ENCODE results near the gene AP2B1.

The AP2B1 gene

DNA sequence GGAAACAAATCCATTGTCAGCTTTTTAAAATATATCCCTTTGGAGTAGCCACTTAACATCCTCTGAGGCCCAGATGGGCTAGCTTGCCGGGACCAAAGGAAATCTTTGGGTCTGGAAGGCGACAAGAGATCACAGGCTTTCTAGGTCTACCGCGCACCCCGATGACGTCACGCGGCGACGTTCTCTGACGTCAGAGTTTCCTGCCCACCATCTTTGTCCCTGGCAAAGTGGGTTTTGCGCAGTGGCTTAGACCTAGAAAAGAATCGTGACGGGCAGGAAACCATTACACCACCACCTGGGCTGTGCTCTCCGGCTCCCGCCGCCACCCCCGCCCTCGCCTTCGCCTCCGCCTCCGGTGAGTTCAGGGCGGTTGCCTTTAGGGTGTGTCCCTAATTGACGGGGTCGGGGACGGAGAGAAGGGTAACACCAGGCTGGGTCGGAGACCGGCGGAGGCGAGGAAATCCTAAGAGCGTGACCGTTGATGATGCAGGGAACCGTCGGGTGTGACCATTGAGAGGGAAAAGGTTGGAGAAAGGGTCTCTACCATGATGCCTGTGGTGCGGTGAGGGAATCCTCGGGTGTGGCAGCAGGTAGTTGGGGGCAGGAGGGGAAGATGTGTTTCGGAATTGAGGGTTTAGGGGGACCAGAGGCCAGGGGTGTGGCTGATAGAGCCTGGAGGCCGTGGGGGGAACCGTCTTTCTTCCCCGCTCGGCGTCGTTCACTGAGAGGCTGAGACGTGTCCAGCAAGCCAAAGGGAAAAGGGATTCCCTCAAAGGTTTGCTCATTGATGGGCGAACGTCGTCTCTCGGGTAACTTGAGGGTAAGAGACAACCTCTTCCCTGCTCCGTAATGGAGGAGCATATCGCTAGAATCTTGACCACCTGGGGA is at the start of gene AP2B1:
Gene AP2B1, plus strand, starts transcription at position 249 of the 888 bp plus-strand sequence. CDS start 6,709 bp downstream, outside the sequence.
- TF ChIP-seq, protein P1, sequence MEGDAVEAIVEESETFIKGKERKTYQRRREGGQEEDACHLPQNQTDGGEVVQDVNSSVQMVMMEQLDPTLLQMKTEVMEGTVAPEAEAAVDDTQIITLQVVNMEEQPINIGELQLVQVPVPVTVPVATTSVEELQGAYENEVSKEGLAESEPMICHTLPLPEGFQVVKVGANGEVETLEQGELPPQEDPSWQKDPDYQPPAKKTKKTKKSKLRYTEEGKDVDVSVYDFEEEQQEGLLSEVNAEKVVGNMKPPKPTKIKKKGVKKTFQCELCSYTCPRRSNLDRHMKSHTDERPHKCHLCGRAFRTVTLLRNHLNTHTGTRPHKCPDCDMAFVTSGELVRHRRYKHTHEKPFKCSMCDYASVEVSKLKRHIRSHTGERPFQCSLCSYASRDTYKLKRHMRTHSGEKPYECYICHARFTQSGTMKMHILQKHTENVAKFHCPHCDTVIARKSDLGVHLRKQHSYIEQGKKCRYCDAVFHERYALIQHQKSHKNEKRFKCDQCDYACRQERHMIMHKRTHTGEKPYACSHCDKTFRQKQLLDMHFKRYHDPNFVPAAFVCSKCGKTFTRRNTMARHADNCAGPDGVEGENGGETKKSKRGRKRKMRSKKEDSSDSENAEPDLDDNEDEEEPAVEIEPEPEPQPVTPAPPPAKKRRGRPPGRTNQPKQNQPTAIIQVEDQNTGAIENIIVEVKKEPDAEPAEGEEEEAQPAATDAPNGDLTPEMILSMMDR (conservative IDR thresholded peaks at IDR 0.05): no peak
- H3K27ac ChIP-seq: peak within 1 kb of the TSS; percentile 92

DNA sequence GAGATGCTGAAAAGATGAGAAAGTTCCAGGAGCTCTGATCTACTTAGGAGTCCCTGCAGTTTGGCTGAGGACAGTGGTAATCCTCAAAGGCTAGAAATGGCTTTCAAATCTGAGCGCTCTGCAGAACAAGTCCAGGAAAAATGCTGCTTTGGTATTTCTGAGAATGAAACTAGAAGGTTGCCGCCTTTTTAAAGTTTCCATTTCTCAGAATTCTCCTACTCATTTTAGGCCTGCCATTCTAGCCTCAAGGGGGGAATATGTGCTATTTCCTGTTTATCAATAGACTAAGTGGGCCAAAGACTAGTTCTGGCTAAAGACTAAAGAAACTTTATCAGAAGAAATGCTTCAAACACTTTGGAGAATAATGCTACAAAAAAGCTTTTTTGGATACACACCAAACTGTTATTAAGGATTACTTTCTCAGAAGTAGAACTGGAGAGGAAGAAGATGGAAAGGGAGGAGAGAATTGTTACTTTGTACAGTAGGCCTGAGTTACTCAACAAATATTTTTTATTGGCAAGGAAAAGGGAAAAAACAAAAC is 49.5 kb upstream of the AP2B1 start, which contains the start of gene SLFN12L:
Gene SLFN12L, minus strand, starts transcription at position 78 of the 541 bp plus-strand sequence. CDS start 15,314 bp downstream, outside the sequence.
- TF ChIP-seq, protein P1 (conservative IDR thresholded peaks at IDR 0.05): no peak
- no peak within 1 kb of the TSS for H3K27ac ChIP-seq

DNA sequence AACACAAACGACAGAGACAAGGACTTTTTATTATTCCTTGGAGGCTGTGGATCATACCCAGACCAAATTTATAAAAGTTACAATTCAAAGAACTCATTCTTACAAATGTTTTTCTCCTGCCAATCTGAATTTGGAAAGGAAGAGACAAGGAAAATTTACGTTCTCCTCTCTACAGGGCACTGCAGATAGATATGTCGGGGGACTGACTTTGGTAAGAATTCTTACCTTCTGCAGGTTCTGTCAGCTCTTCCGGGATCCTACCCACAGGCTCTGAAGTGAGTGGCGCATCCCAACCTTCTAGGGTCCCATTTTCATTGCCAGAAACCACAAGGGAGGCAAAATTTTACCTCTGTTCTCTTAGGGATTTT is 47.5 kb upstream of the AP2B1 start:
- TF ChIP-seq, protein P1 (conservative IDR thresholded peaks at IDR 0.05): peak; percentile 37
- H3K27ac ChIP-seq: no peak overlapping the region

DNA sequence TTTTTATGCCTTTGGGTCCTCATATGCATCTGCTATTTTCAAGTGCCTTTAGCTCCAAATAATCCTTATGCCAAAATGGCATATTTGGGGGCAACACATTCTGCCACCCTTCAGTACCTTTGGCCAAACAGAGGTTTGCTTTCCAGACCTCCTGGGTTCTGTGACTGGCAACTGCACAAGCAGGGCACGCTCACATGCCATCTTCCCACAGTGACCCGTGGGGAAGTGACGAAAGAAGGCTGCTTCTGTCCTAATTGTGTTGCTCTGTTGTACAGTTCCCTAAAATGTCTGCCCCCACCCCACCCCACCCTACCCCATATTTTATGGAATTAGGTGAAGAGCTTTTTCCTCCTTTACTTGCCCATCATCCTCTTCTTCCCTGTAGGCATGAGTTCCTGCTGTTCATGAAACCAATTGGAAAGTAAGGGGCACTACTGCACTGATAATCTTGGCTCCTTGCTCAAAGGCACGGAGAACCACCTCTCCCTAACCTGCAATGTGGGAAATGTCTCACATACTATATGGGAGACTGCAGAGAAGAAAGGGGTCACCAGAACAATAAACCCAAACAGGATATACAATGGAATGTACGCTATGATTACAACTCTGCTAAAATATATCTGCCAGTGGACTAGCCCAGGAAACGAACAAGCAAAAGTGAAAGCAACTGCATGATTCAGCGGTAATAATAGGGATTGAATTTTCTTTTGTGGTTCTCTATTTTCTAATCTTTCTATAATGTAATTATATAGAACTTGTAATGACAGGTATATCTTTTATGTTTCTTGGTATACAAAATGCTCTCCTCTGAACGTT is 46.3 kb upstream of the AP2B1 start:
- no peak overlapping the region for H3K27ac ChIP-seq
- TF ChIP-seq, protein P1 (conservative IDR thresholded peaks at IDR 0.05): no peak

DNA sequence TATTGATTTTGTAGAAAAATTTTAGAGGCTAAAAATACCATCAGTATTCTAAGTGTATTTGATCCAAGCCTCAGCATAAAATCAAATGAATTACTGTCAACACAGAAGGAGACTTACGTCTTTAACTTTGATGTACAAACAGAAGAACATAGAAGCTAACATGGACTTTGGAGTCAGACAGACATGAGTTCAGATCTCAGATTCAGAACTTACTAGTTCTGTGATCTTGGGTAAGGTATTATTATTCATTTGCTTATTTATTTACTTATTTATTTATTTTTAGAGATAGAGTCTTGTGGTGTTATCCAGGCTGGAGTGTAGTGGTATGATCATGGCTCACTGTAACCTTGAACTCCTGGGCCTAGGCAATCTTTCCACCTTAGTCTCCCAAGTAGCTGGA is 45.7 kb upstream of the AP2B1 start:
- TF ChIP-seq, protein P1 (conservative IDR thresholded peaks at IDR 0.05): no peak
- H3K27ac ChIP-seq: no peak overlapping the region

DNA sequence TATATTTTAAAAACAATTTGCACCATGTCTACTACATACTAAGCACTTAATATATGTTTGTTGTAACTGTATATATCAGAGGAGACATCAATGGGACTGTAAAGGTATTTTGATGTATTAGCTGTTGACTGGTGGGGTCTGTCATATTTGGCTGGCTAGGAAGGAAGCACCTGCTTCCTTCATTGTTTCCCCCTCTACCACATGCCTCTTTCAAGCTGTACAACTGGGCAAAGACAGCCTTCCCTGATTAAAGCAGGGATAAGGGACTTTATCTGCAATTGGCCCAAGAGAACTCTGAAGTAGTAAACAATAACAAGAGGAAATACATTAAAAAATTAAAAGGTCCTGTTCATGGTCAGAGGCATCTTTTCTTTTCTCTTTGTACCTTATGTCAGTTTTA is 44.1 kb upstream of the AP2B1 start:
- no peak overlapping the region for H3K27ac ChIP-seq
- TF ChIP-seq, protein P1 (conservative IDR thresholded peaks at IDR 0.05): no peak

DNA sequence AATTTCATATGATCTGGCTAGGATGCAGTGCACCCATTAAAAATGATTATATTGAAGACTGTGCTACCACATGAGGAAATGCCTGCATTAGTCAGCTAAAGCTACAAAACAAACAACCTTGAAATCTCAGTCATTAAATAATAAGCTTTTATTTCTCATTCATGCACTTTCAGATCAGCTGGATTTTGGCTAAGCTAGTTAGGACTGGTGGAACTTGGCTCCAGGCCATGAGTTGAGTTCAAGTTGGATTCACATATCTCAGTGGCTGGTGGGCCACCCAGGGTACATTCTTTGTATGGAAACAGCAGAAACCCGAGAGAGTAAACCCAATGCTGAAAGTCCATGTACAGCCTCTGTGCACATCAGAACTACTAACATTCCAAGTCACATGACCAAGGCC is 43.3 kb upstream of the AP2B1 start:
- TF ChIP-seq, protein P1 (conservative IDR thresholded peaks at IDR 0.05): no peak
- no peak overlapping the region for H3K27ac ChIP-seq

Measured in VCaP (cell line).